ENCODE measurements around the gene LTBP4.

- TF ChIP-seq CTCF (IDR thresholded peaks at IDR 0.05) (peak in 2 of 5 experiments; percentile 13 to 39), POLR2A (IDR thresholded peaks at IDR 0.05) (peak in 1 of 2 donors; percentile 60)
Observed at GRCh38 chr19:40601134-40601974, at the start of gene LTBP4.

Data from tibial nerve (tissue), 3 donors.